ENCODE results near the gene SCN4A. TPM values are rescaled to one million over a fixed set of nuclear protein-coding genes. Genes with fewer than 3 reads are reported as not detected.

Gene SCN4A
- total RNA-seq, 2 donors from 2014 or later = 0.07 to 0.27 TPM

GRCh38 chr17:63978272-63979200, 5.8 kb upstream of the SCN4A start:
- no peak for DNase-seq
- no peak overlapping the region for H3K27ac ChIP-seq
- intact Hi-C loops (cut with DNase I) = no loop called here

GRCh38 chr17:63976702-63977101, 4.0 kb upstream of the SCN4A start:
- no peak for DNase-seq
- no peaks in the 10 kb centered on the region for H3K4me1 ChIP-seq
- no peaks in the 10 kb centered on the region for H3K36me3 ChIP-seq
- intact Hi-C loops (cut with DNase I) = no loop called here
- TF ChIP-seq, protein P1, sequence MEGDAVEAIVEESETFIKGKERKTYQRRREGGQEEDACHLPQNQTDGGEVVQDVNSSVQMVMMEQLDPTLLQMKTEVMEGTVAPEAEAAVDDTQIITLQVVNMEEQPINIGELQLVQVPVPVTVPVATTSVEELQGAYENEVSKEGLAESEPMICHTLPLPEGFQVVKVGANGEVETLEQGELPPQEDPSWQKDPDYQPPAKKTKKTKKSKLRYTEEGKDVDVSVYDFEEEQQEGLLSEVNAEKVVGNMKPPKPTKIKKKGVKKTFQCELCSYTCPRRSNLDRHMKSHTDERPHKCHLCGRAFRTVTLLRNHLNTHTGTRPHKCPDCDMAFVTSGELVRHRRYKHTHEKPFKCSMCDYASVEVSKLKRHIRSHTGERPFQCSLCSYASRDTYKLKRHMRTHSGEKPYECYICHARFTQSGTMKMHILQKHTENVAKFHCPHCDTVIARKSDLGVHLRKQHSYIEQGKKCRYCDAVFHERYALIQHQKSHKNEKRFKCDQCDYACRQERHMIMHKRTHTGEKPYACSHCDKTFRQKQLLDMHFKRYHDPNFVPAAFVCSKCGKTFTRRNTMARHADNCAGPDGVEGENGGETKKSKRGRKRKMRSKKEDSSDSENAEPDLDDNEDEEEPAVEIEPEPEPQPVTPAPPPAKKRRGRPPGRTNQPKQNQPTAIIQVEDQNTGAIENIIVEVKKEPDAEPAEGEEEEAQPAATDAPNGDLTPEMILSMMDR (IDR thresholded peaks at IDR 0.05) = no peak
- no peak overlapping the region for H3K4me3 ChIP-seq
- no peaks in the 10 kb centered on the region for H3K9me3 ChIP-seq
- H3K27ac ChIP-seq = no peak overlapping the region
- H3K27me3 ChIP-seq = no peaks in the 10 kb centered on the region
- no peak overlapping the region for H3K9ac ChIP-seq (ENCODE audit: low read depth in 2 of 2, low read length in 2 of 2)

More at GRCh38 chr17:63978272-63979200, 5.8 kb upstream of the SCN4A start:
- no peaks in the 10 kb centered on the region for H3K4me1 ChIP-seq
- H3K9me3 ChIP-seq = no peaks in the 10 kb centered on the region
- H3K27me3 ChIP-seq = no peaks in the 10 kb centered on the region
- no peak overlapping the region for H3K9ac ChIP-seq (ENCODE audit: low read depth in 2 of 2, low read length in 2 of 2)
- no peak overlapping the region for H3K4me3 ChIP-seq
- no peaks in the 10 kb centered on the region for H3K36me3 ChIP-seq
- TF ChIP-seq, protein P1 (IDR thresholded peaks at IDR 0.05) = no peak

- intact Hi-C loops (cut with DNase I) = no loop called here
- no peak overlapping the region for H3K27ac ChIP-seq
- no peaks in the 10 kb centered on the region for H3K4me1 ChIP-seq
- H3K9me3 ChIP-seq = no peaks in the 10 kb centered on the region
- H3K9ac ChIP-seq (ENCODE audit: low read depth in 2 of 2, low read length in 2 of 2) = no peak overlapping the region
- no peak for DNase-seq
- no peak overlapping the region for H3K4me3 ChIP-seq
- no peaks in the 10 kb centered on the region for H3K36me3 ChIP-seq
- TF ChIP-seq, protein P1 (IDR thresholded peaks at IDR 0.05) = no peak
- no peaks in the 10 kb centered on the region for H3K27me3 ChIP-seq
Measured at GRCh38 chr17:63975541-63976092, 2.9 kb upstream of the SCN4A start.

DNA sequence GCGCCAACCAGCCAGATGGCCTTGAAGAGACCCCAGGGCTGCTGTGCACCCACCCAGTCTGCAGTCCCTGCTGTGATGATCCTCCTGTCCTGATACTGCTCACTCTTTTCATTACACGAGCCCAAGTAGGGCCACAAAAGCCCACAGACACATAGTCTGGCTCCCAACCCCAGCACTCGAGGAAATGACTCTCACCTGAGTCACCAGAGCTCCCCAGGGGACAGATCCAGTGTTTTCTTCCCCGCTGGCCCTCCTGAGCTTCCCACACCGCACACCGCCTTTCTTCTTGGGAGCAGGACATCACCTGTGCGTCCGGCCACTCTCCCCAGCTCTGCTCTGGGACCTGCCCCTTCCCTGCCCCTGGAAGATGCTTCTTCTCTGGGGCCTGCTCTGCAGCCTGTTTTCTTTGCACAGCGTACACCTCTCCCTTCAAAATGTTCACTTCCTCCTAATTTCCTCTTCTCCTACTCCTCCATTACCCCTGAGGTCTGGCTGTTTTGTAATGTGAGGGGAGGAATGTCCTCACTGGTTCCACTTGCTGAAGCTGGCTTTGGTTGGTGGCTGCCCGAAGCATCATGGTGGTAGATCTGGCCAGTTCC, 2.0 kb upstream of the SCN4A start:
- Histone ChIP-seq H3K9me3 (no peaks in the 10 kb centered on the region), H3K27me3 (no peaks in the 10 kb centered on the region), H3K4me3 (no peak overlapping the region), H3K36me3 (no peaks in the 10 kb centered on the region), H3K9ac (ENCODE audit: low read depth in 2 of 2, low read length in 2 of 2) (no peak overlapping the region), H3K27ac (no peak overlapping the region), H3K4me1 (no peaks in the 10 kb centered on the region)
- no peak for DNase-seq
- TF ChIP-seq, protein P1 (IDR thresholded peaks at IDR 0.05) = no peak
- intact Hi-C loops (cut with DNase I) = no loop called here

- intact Hi-C loops (cut with DNase I) = no loop called here
- DNase-seq = no peak
- Histone ChIP-seq H3K9ac (ENCODE audit: low read depth in 2 of 2, low read length in 2 of 2) (no peak overlapping the region), H3K4me1 (no peaks in the 10 kb centered on the region), H3K36me3 (no peaks in the 10 kb centered on the region), H3K27me3 (no peaks in the 10 kb centered on the region), H3K9me3 (no peaks in the 10 kb centered on the region), H3K4me3 (no peak overlapping the region), H3K27ac (no peak overlapping the region)
- TF ChIP-seq, protein P1 (IDR thresholded peaks at IDR 0.05) = no peak
Measured at GRCh38 chr17:63973930-63974593, 1.3 kb upstream of the SCN4A start.
